ENCODE results near the gene DMD. TPM values are rescaled to one million over a fixed set of nuclear protein-coding genes. Genes with fewer than 3 reads are reported as not detected.

The DMD gene
- polyA plus RNA-seq, 1 donor from 2014 or later, result 21.6 TPM

GRCh38 chrX:32985544-32985943, 225.8 kb downstream of the DMD start:
- Histone ChIP-seq H3K79me2 (replicated peaks; ENCODE audit: insufficient read depth, low read length) (no peaks in the 10 kb centered on the region), H3K36me3 (ENCODE audit: insufficient read depth, low read length) (no peaks in the 10 kb centered on the region), H3K9me2 (ENCODE audit: insufficient read depth, low read length) (no peaks in the 10 kb centered on the region), H3K9ac (ENCODE audit: low read length) (no peak overlapping the region), H2AFZ (ENCODE audit: low read depth, low read length) (no peak overlapping the region), H4K20me1 (ENCODE audit: insufficient read depth) (no peaks in the 10 kb centered on the region), H3K4me2 (ENCODE audit: low read length) (no peak overlapping the region), H3K4me3 (ENCODE audit: low read length) (no peak overlapping the region), H3K27ac (ENCODE audit: low read length) (no peak overlapping the region), H3K9me3 (ENCODE audit: low read length) (no peaks in the 10 kb centered on the region), H3F3A (ENCODE audit: insufficient read depth, low read length, poor library complexity, severe bottlenecking) (no peaks in the 10 kb centered on the region), H3K27me3 (ENCODE audit: insufficient read depth, low read depth, low read length) (no peaks in the 10 kb centered on the region)
- no peak for TF ChIP-seq RAD21 (conservative IDR thresholded peaks at IDR 0.05)
- no peak for TF ChIP-seq MXI1 (conservative IDR thresholded peaks at IDR 0.05; ENCODE audit: poor library complexity, severe bottlenecking)
- TF ChIP-seq CTCF (IDR thresholded peaks at IDR 0.05; ENCODE audit: poor library complexity, severe bottlenecking), result no peak
- TF ChIP-seq, protein P1, sequence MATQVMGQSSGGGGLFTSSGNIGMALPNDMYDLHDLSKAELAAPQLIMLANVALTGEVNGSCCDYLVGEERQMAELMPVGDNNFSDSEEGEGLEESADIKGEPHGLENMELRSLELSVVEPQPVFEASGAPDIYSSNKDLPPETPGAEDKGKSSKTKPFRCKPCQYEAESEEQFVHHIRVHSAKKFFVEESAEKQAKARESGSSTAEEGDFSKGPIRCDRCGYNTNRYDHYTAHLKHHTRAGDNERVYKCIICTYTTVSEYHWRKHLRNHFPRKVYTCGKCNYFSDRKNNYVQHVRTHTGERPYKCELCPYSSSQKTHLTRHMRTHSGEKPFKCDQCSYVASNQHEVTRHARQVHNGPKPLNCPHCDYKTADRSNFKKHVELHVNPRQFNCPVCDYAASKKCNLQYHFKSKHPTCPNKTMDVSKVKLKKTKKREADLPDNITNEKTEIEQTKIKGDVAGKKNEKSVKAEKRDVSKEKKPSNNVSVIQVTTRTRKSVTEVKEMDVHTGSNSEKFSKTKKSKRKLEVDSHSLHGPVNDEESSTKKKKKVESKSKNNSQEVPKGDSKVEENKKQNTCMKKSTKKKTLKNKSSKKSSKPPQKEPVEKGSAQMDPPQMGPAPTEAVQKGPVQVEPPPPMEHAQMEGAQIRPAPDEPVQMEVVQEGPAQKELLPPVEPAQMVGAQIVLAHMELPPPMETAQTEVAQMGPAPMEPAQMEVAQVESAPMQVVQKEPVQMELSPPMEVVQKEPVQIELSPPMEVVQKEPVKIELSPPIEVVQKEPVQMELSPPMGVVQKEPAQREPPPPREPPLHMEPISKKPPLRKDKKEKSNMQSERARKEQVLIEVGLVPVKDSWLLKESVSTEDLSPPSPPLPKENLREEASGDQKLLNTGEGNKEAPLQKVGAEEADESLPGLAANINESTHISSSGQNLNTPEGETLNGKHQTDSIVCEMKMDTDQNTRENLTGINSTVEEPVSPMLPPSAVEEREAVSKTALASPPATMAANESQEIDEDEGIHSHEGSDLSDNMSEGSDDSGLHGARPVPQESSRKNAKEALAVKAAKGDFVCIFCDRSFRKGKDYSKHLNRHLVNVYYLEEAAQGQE (IDR thresholded peaks at IDR 0.05; ENCODE audit: borderline replicate concordance), result no peak
- TF ChIP-seq SMC3 (conservative IDR thresholded peaks at IDR 0.05; ENCODE audit: poor library complexity), result no peak
- no peak for TF ChIP-seq TAF1 (IDR thresholded peaks at IDR 0.05; ENCODE audit: low read depth)
- TF ChIP-seq POLR2AphosphoS5 (IDR thresholded peaks at IDR 0.05), result peak; percentile 69
- peak; percentile 69 for TF ChIP-seq EP300 (conservative IDR thresholded peaks at IDR 0.05; ENCODE audit: poor library complexity, severe bottlenecking)
- no peak for TF ChIP-seq EZH2 (IDR thresholded peaks at IDR 0.05; ENCODE audit: borderline replicate concordance, insufficient read depth, low read length, poor library complexity, severe bottlenecking)

DNA sequence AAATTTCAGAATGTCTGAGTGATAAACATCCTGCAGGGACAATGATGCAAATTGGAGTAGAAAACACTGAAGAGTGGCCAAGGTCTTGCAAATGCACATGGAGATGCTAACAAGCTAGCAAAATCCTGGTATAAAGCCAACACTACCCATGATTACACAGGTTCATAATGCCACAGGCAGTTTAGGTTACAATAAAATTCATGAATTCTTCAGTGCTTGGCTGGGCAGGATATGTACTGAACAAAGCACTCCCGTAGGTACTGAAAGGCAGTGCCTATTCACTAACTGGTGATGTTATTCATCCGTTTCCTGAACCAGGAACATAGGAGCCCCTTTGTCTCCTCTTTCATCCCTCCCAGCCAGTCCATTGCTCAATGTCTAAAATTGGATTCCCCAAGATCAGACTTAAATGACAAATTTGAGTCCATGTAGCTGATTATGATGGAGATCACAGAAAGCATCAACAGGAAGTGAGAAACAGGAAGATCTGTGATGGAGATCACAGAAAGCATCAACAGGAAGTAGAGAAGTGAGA, 244.5 kb downstream of the DMD start:
- no peaks in the 10 kb centered on the region for H4K20me1 ChIP-seq (ENCODE audit: insufficient read depth)
- no peaks in the 10 kb centered on the region for H3K9me3 ChIP-seq (ENCODE audit: low read length)
- H3K27ac ChIP-seq (ENCODE audit: low read length), result no peak overlapping the region
- H3F3A ChIP-seq (ENCODE audit: insufficient read depth, low read length, poor library complexity, severe bottlenecking), result no peaks in the 10 kb centered on the region
- H2AFZ ChIP-seq (ENCODE audit: low read depth, low read length), result no peak overlapping the region
- no peaks in the 10 kb centered on the region for H3K79me2 ChIP-seq (replicated peaks; ENCODE audit: insufficient read depth, low read length)
- no peak overlapping the region for H3K4me3 ChIP-seq (ENCODE audit: low read length)
- TF ChIP-seq EZH2 (IDR thresholded peaks at IDR 0.05; ENCODE audit: borderline replicate concordance, insufficient read depth, low read length, poor library complexity, severe bottlenecking) (no peak), CTCF (IDR thresholded peaks at IDR 0.05; ENCODE audit: poor library complexity, severe bottlenecking) (no peak), EP300 (conservative IDR thresholded peaks at IDR 0.05; ENCODE audit: poor library complexity, severe bottlenecking) (no peak), SMC3 (conservative IDR thresholded peaks at IDR 0.05; ENCODE audit: poor library complexity) (no peak), MXI1 (conservative IDR thresholded peaks at IDR 0.05; ENCODE audit: poor library complexity, severe bottlenecking) (no peak), RAD21 (conservative IDR thresholded peaks at IDR 0.05) (no peak), POLR2AphosphoS5 (IDR thresholded peaks at IDR 0.05) (no peak), TAF1 (IDR thresholded peaks at IDR 0.05; ENCODE audit: low read depth) (no peak)
- TF ChIP-seq, protein P1 (IDR thresholded peaks at IDR 0.05; ENCODE audit: borderline replicate concordance), result no peak
- H3K4me2 ChIP-seq (ENCODE audit: low read length), result no peak overlapping the region
- no peaks in the 10 kb centered on the region for H3K9me2 ChIP-seq (ENCODE audit: insufficient read depth, low read length)
- H3K36me3 ChIP-seq (ENCODE audit: insufficient read depth, low read length), result no peaks in the 10 kb centered on the region
- no peaks in the 10 kb centered on the region for H3K27me3 ChIP-seq (ENCODE audit: insufficient read depth, low read depth, low read length)
- H3K9ac ChIP-seq (ENCODE audit: low read length), result no peak overlapping the region
